ENCODE results near the gene MAST1. TPM values are rescaled to one million over a fixed set of nuclear protein-coding genes. Genes with fewer than 3 reads are reported as not detected.

Gene MAST1
- total RNA-seq, 2 donors from 2014 or later, result 1.3 to 2.4 TPM

DNA sequence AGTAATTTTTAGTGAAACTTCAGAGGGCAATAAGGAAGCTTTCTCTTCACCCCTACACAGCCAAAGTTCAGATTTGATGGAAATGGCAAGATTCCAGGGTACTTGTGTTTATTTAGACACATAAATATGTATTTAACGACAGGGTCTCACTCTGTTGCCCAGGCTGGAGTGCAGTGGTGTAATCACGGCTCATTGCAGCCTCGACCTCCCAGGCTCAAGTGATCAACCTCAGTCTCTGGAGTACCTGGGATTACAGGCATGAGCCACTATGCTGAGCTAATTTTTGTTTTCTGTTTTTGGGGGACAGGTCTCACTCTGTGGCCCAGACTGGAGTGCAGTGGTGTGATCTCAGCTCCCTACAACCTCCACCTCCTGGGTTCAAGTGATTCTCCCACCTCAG lies 82.7 kb downstream of the MAST1 start:
- H3K36me3 ChIP-seq, result peaks cover 16 to 29% of the 10 kb centered on the region in 2 donors
- no peaks in the 10 kb centered on the region for H3K27me3 ChIP-seq (replicated peaks; ENCODE audit: insufficient read depth)
- intact Hi-C loops (cut with DNase I), result no loop called here
- no peak for DNase-seq (ENCODE audit: low spot score)
- WGBS, result 47% methylated on average over 3 of the region's 3 CpGs
- no peak overlapping the region for H3K4me3 ChIP-seq
- no peak overlapping the region for H3K27ac ChIP-seq
- TF ChIP-seq POLR2A (IDR thresholded peaks at IDR 0.05) (no peak), POLR2AphosphoS5 (IDR thresholded peaks at IDR 0.05) (no peak)
- H3K9me3 ChIP-seq, result no peaks in the 10 kb centered on the region
- H3K4me1 ChIP-seq (replicated peaks), result no peaks in the 10 kb centered on the region

GRCh38 chr19:12922959-12923358 lies 84.6 kb downstream of the MAST1 start:
- Histone ChIP-seq H3K36me3 (peaks cover 24 to 42% of the 10 kb centered on the region in 2 donors), H3K4me3 (no peak overlapping the region), H3K9me3 (no peaks in the 10 kb centered on the region), H3K27ac (no peak overlapping the region), H3K27me3 (replicated peaks; ENCODE audit: insufficient read depth) (no peaks in the 10 kb centered on the region), H3K4me1 (replicated peaks) (no peaks in the 10 kb centered on the region)
- DNase-seq (ENCODE audit: low spot score), result no peak
- TF ChIP-seq POLR2AphosphoS5 (IDR thresholded peaks at IDR 0.05) (no peak), CTCF (IDR thresholded peaks at IDR 0.05) (no peak), POLR2A (IDR thresholded peaks at IDR 0.05) (no peak)
- 95% methylated on average over 4 of the region's 4 CpGs for WGBS
- intact Hi-C loops (cut with DNase I), result no loop called here

Small RNA genes lying within 50 kb of the gene (microRNA-seq; reads per million reads assigned to microRNA genes)
- gene MIR5695 (not detected), gene MIR6794 (not detected)

Small RNA genes lying within 50 kb of the gene (small RNA-seq; reads per million reads assigned to genes)
- 0 to 0.47 reads per million in 2 donors for gene MIR5695
- gene MIR6794, result 0 reads per million in 2 donors

Other genes with a start within 250 kb of the MAST1 start
- 1 to 10 TPM; 7.2 to 8.9 TPM for gene ZNF490, start 227.7 kb upstream of the MAST1 start, total RNA-seq
- gene ZNF791, start 227.6 kb upstream of the MAST1 start, total RNA-seq, result 10 to 100 TPM; 18.3 to 20.4 TPM
- gene MAN2B1, start 171.8 kb upstream of the MAST1 start, total RNA-seq, result 10 to 100 TPM; 60.2 to 91.9 TPM
- 10 to 100 TPM; 14.9 to 16.2 TPM for gene WDR83, start 171.7 kb upstream of the MAST1 start, total RNA-seq
- gene DHPS, start 156.6 kb upstream of the MAST1 start, total RNA-seq, result 100 to 1,000 TPM; 140 to 178 TPM
- gene GNG14, start 150.5 kb upstream of the MAST1 start, total RNA-seq, result not detected
- 10 to 100 TPM in 1 of 2 donors, 1 to 10 TPM in 1; 9.1 to 16.9 TPM for gene FBXW9, start 141.9 kb upstream of the MAST1 start, total RNA-seq
- gene TNPO2, start 114.6 kb upstream of the MAST1 start, total RNA-seq, result 100 to 1,000 TPM in 1 of 2 donors, 10 to 100 TPM in 1; 50.1 to 123 TPM
- 100 to 1,000 TPM; 367 to 399 TPM for gene TRIR, start 103.8 kb upstream of the MAST1 start, total RNA-seq
- gene GET3, start 101.0 kb upstream of the MAST1 start, total RNA-seq, result 10 to 100 TPM; 65.4 to 82.1 TPM
- under 1 TPM in 1 of 2 donors, not detected in 1; 0.91 TPM for gene BEST2, start 86.7 kb upstream of the MAST1 start, total RNA-seq
- gene HOOK2, start 63.0 kb upstream of the MAST1 start, total RNA-seq, result 100 to 1,000 TPM in 1 of 2 donors, 10 to 100 TPM in 1; 49.6 to 126 TPM
- gene JUNB, start 47.0 kb upstream of the MAST1 start, total RNA-seq, result 100 to 1,000 TPM; 173 to 290 TPM
- gene PRDX2, start 36.7 kb upstream of the MAST1 start, total RNA-seq, result 100 to 1,000 TPM; 256 to 548 TPM
- under 1 TPM in 1 of 2 donors, not detected in 1; 0.91 TPM for gene THSD8, start 36.4 kb upstream of the MAST1 start, total RNA-seq
- gene RNASEH2A, start 31.9 kb upstream of the MAST1 start, total RNA-seq, result 10 to 100 TPM in 1 of 2 donors, 1 to 10 TPM in 1; 8.7 to 11.5 TPM
- gene RTBDN, start 3.9 kb upstream of the MAST1 start, total RNA-seq, result 1 to 10 TPM in 1 of 2 donors, not detected in 1; 1.1 TPM
- gene DNASE2, start 42.9 kb downstream of the MAST1 start, total RNA-seq, result 10 to 100 TPM; 41.4 to 63.9 TPM
- gene KLF1, start 48.7 kb downstream of the MAST1 start, total RNA-seq, result not detected
- 10 to 100 TPM; 66.4 to 81.7 TPM for gene GCDH, start 52.6 kb downstream of the MAST1 start, total RNA-seq
- gene SYCE2, start 80.8 kb downstream of the MAST1 start, total RNA-seq, result 1 to 10 TPM in 1 of 2 donors, under 1 TPM in 1; 0.18 to 5.9 TPM
- 10 to 100 TPM; 54.8 to 65.0 TPM for gene FARSA, start 95.2 kb downstream of the MAST1 start, total RNA-seq
- 100 to 1,000 TPM; 532 to 980 TPM for gene CALR, start 100.1 kb downstream of the MAST1 start, total RNA-seq
- 100 to 1,000 TPM; 113 to 145 TPM for gene RAD23A, start 107.3 kb downstream of the MAST1 start, total RNA-seq
- 10 to 100 TPM; 29.9 to 58.7 TPM for gene GADD45GIP1, start 118.7 kb downstream of the MAST1 start, total RNA-seq
- gene DAND5, start 131.1 kb downstream of the MAST1 start, total RNA-seq, result 1 to 10 TPM in 1 of 2 donors, not detected in 1; 1.8 TPM
- gene NFIX, start 157.0 kb downstream of the MAST1 start, total RNA-seq, result 100 to 1,000 TPM; 185 to 286 TPM

Measured in prostate gland (tissue), 2 donors.